GM12892 (cell line): ENCODE results near the gene HS3ST5.

ENCODE experiments used
- DNase-seq: peaks from one replicate; pipeline ENCODE4 v3.0.0; 2011; ENCODE audit not compliant: insufficient read length
- FAIRE-seq: peaks from 2 replicates; lab custom pipeline; 2011; peaks lifted over from hg19 to GRCh38; lab: Jason Lieb, UNC
- POLR2A ChIP-seq: IDR thresholded peaks from 2 replicates; pipeline ENCODE4 v1.6.1; 2011; ENCODE audit warnings: low read depth, low read length, control low read depth
- POLR2AphosphoS5 ChIP-seq: IDR thresholded peaks from 2 replicates; pipeline ENCODE4 v1.6.1; 2011; ENCODE audit warnings: low read depth, low read length, control low read depth
- TAF1 ChIP-seq: IDR thresholded peaks from 2 replicates; pipeline ENCODE4 v1.6.1; 2011; ENCODE audit warnings: low read depth, mild to moderate bottlenecking, control low read depth, low read length, borderline replicate concordance

The HS3ST5 gene

GRCh38 chr6:114203460-114203859 is 139.4 kb downstream of the HS3ST5 start:
- no peak for DNase-seq
- no peak for TF ChIP-seq POLR2A
- no peak for TF ChIP-seq POLR2AphosphoS5
- TF ChIP-seq TAF1 = no peak
- no peak for FAIRE-seq

DNA sequence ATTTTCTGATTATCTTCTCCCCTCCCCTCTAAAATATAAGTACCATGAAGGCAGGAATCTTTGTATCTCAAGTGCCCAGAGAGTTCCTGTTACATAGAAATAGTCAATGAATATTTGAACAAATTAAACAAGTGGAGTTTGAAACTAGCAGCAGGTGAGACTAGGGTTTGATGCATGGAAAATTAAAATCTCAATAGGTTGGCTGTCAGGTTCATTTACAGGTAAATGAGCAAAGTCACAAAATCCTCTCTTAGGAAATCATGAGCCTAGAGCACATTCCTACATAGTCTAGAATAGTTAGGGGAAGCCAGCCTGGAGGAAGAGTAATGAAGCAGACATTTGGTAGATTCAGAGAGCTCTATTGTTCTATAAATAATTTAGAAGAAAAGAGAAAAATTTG is 140.4 kb downstream of the HS3ST5 start:
- FAIRE-seq (no peak), DNase-seq (no peak)

GRCh38 chr6:114200891-114201290 is 141.9 kb downstream of the HS3ST5 start:
- DNase-seq = no peak
- TF ChIP-seq POLR2A = no peak
- no peak for TF ChIP-seq TAF1
- no peak for TF ChIP-seq POLR2AphosphoS5
- no peak for FAIRE-seq

More for the DNA sequence above, 140.4 kb downstream of the HS3ST5 start:
- TF ChIP-seq POLR2AphosphoS5 = no peak
- no peak for TF ChIP-seq POLR2A
- no peak for TF ChIP-seq TAF1

DNA sequence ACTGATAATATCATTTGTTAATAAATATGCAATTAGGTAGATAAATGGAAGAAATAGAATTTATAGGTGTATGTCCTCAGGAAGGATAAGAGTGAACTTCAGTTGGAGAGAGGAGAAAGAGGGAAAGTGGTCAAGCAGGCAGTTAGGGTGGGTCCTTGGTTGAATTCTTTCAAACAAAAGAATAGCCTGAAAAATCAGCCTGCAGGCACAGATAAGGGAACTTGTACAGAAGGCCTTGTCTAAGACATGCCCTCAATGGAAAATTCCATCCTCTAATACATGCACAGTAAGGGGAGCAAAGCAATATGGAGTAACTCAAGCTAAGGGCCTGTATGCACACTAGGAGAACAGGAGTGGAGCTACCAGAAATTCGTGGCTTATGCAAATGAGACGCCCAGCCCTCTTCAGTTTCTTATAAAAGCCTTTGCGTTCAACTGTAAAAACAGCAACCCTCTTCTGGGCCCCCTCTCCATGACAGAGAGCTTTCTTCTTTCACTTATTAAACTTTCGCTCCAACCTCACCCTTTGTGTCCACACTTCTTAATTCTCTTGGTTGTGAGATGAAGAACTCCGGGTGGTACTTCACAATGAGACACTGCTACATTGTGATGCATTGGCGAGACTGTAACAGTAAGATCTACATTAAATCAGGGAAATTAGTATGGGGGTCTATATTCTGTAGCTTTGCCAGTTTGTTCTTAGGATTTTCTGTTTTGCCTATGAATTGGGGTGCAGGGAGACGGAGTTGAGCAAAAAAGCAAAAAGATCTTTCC is 147.0 kb downstream of the HS3ST5 start:
- TF ChIP-seq POLR2A (no peak), POLR2AphosphoS5 (no peak), TAF1 (no peak)
- no peak for DNase-seq
- no peak for FAIRE-seq

DNA sequence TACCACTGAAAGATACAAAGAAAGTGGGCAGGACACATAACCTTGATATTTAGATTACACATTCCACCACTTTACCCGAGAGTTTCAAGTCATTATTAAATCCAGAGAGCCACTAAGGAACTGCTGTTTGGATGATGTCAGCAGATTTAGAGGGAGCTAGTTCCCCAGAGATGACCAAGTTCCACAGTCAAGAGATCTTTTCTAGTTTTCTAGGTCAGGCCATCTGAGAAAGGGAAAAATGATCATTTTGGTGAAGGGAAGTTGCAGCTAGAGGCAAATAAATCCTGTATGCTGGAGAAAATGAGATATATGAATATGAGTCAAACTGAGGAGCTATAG is 147.8 kb downstream of the HS3ST5 start:
- DNase-seq (no peak), FAIRE-seq (no peak)
- no peak for TF ChIP-seq TAF1

DNA sequence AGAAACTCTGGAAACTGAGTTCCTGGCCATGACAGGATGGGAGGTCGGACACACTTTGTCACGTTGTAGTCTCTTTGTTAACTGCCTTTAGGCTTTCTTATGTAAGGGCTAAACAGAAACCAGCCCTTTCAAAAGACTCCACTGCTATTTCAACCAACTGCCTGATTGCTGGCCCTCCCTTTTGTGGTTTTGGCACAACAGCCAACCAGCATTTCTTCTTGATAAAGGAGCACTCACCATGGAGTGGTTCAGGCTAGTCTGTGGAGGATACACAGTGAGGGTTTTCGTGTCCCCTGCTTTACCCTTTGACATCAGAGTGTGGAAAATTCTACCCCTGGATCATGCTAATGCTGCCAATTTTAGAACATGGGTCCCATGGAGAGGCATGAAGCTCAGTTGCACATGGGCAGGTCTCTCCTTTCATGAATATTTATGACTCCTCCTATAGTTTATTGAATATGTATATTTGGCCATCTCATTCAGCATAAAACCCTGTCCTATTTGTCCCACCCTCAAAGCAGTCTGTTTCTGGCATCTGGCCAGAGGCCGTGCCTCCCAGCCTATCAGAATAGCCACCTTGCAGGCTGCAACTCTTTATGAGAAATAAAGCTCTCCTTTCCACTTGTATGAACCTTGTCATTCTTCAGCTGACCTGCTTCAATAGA is 148.3 kb downstream of the HS3ST5 start:
- FAIRE-seq (no peak), DNase-seq (no peak)
- no peak for TF ChIP-seq POLR2A
- TF ChIP-seq POLR2AphosphoS5 = no peak
- TF ChIP-seq TAF1 = no peak

- TF ChIP-seq TAF1 (no peak), POLR2A (no peak), POLR2AphosphoS5 (no peak)
- DNase-seq (no peak), FAIRE-seq (no peak)
These were observed 155.3 kb downstream of the HS3ST5 start for GRCh38 chr6:114187563-114187962.

DNA sequence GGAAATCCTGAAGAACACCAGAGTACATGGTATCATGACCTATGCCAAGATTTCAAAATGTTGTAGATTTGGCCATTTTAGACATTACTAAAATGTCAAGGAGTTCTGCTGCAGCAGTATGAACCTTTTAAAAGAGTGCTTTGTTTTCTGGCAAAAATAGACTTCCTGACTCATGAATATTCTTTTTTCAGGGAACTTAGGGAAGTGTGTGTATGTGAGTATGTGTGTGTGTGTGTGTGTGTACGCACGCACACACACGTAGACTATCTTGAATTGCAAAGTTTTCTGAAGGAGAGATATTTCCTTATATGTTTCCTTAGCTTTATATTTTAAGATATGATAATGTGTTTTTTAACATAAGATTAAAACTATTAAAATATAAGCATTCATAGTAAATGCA is 161.2 kb downstream of the HS3ST5 start:
- TF ChIP-seq TAF1 = no peak
- no peak for TF ChIP-seq POLR2AphosphoS5
- TF ChIP-seq POLR2A = no peak
- FAIRE-seq = no peak
- no peak for DNase-seq

- DNase-seq (no peak), FAIRE-seq (no peak)
- TF ChIP-seq POLR2AphosphoS5 (no peak), POLR2A (no peak), TAF1 (no peak)
These were observed 163.4 kb downstream of the HS3ST5 start for GRCh38 chr6:114179411-114179810.

DNA sequence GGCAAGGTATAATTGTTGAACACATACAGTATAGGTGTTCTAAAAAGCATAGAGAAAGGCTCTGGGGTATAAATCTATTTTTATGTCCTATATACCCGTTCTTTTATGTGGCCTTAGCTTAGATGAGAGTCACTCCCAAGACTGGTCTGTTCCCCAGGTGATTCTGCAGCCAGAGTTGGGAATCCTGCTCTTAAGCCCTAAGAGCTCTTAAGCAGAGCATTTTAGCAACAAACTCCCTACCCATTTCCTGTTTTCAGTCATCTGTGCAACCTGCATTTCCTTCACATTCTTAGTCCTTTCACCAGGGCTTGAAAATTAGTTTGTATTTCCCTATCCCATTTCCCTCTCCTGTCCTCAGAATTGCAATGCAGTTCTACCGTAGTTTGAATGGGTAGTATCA is 166.1 kb downstream of the HS3ST5 start:
- no peak for FAIRE-seq
- no peak for TF ChIP-seq POLR2A
- no peak for TF ChIP-seq POLR2AphosphoS5
- no peak for TF ChIP-seq TAF1

DNA sequence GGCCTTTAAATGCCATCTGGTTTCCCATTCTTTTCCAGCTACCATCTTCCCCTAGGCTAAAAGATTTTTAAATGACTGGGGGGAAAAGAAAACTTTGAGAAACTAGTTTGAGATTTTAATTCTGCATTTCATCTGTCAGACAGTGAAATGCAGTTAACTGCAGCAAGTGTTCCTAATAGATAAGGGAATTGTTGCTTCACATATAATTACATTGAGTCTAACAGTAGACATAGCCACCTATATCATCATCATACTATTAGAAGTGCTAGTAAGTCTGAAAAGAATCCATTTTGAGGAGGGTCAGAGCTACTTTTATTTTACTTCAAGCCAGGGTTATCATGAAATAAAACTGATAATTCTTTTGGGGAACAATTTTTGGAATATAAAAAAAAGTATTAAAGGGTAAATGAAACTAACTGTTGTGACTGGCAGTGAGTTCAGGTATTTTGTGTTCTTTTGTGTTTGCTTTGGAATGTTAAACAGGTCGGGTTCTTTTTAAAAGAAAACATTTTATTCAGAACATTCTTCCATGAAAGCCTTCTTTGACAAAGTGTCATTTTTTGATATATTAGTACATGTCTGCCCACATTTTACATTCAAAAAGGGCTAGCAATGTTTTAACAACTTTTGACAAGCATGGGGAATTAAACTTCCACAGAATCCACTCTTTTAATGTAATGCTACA is 170.1 kb downstream of the HS3ST5 start:
- FAIRE-seq = no peak
- TF ChIP-seq POLR2A (no peak), POLR2AphosphoS5 (no peak), TAF1 (no peak)
- DNase-seq = no peak

More for the DNA sequence above, 166.1 kb downstream of the HS3ST5 start:
- no peak for DNase-seq
